ENCODE results near the gene TNXB.

TNXB gene

GRCh38 chr6:32118782-32119628 lies 9.9 kb upstream of the TNXB start:
- Histone ChIP-seq H3K9me3 (ENCODE audit: control insufficient read depth, insufficient read depth, low read length) (no peaks in the 10 kb centered on the region), H3K27me3 (ENCODE audit: control insufficient read depth, insufficient read depth, low read length) (no peaks in the 10 kb centered on the region), H3K36me3 (ENCODE audit: control insufficient read depth, insufficient read depth, low read length) (peaks cover 70% of the 10 kb centered on the region), H3K27ac (ENCODE audit: low read depth, low read length) (no peak overlapping the region), H3K4me3 (ENCODE audit: low read depth, low read length) (no peak overlapping the region), H3K4me1 (ENCODE audit: control insufficient read depth, insufficient read depth, low read length) (0 out of 2 replicates have a peak, but pooled peaks cover 3% of the 10 kb centered on the region), H3K9ac (ENCODE audit: low read depth, low read length) (no peak overlapping the region)

- 0 out of 2 replicates have a peak, but pooled peaks cover 3% of the 10 kb centered on the region for H3K4me1 ChIP-seq (ENCODE audit: control insufficient read depth, insufficient read depth, low read length)
- H3K36me3 ChIP-seq (ENCODE audit: control insufficient read depth, insufficient read depth, low read length) = peaks cover 64% of the 10 kb centered on the region
- H3K4me3 ChIP-seq (ENCODE audit: low read depth, low read length) = no peak overlapping the region
- H3K9ac ChIP-seq (ENCODE audit: low read depth, low read length) = no peak overlapping the region
- no peaks in the 10 kb centered on the region for H3K27me3 ChIP-seq (ENCODE audit: control insufficient read depth, insufficient read depth, low read length)
- H3K9me3 ChIP-seq (ENCODE audit: control insufficient read depth, insufficient read depth, low read length) = no peaks in the 10 kb centered on the region
- H3K27ac ChIP-seq (ENCODE audit: low read depth, low read length) = no peak overlapping the region
Observed at GRCh38 chr6:32117461-32117860, 8.3 kb upstream of the TNXB start.

GRCh38 chr6:32116674-32117073 lies 7.5 kb upstream of the TNXB start:
- Histone ChIP-seq H3K27me3 (ENCODE audit: control insufficient read depth, insufficient read depth, low read length) (no peaks in the 10 kb centered on the region), H3K4me1 (ENCODE audit: control insufficient read depth, insufficient read depth, low read length) (0 out of 2 replicates have a peak, but pooled peaks cover 3% of the 10 kb centered on the region), H3K27ac (ENCODE audit: low read depth, low read length) (no peak overlapping the region), H3K4me3 (ENCODE audit: low read depth, low read length) (no peak overlapping the region), H3K36me3 (ENCODE audit: control insufficient read depth, insufficient read depth, low read length) (peaks cover 58% of the 10 kb centered on the region), H3K9ac (ENCODE audit: low read depth, low read length) (no peak overlapping the region), H3K9me3 (ENCODE audit: control insufficient read depth, insufficient read depth, low read length) (no peaks in the 10 kb centered on the region)

- Histone ChIP-seq H3K36me3 (ENCODE audit: control insufficient read depth, insufficient read depth, low read length) (peaks cover 49% of the 10 kb centered on the region), H3K27me3 (ENCODE audit: control insufficient read depth, insufficient read depth, low read length) (no peaks in the 10 kb centered on the region), H3K9me3 (ENCODE audit: control insufficient read depth, insufficient read depth, low read length) (no peaks in the 10 kb centered on the region), H3K27ac (ENCODE audit: low read depth, low read length) (no peak overlapping the region), H3K4me1 (ENCODE audit: control insufficient read depth, insufficient read depth, low read length) (0 out of 2 replicates have a peak, but pooled peaks cover 3% of the 10 kb centered on the region), H3K9ac (ENCODE audit: low read depth, low read length) (no peak overlapping the region), H3K4me3 (ENCODE audit: low read depth, low read length) (no peak overlapping the region)
Observed at GRCh38 chr6:32115623-32116022, 6.5 kb upstream of the TNXB start.

GRCh38 chr6:32114796-32115195 lies 5.7 kb upstream of the TNXB start:
- H3K27ac ChIP-seq (ENCODE audit: low read depth, low read length) = no peak overlapping the region
- H3K9me3 ChIP-seq (ENCODE audit: control insufficient read depth, insufficient read depth, low read length) = no peaks in the 10 kb centered on the region
- H3K27me3 ChIP-seq (ENCODE audit: control insufficient read depth, insufficient read depth, low read length) = no peaks in the 10 kb centered on the region
- H3K36me3 ChIP-seq (ENCODE audit: control insufficient read depth, insufficient read depth, low read length) = peaks cover 45% of the 10 kb centered on the region
- no peak overlapping the region for H3K9ac ChIP-seq (ENCODE audit: low read depth, low read length)
- 0 out of 2 replicates have a peak, but pooled peaks cover 3% of the 10 kb centered on the region for H3K4me1 ChIP-seq (ENCODE audit: control insufficient read depth, insufficient read depth, low read length)
- no peak overlapping the region for H3K4me3 ChIP-seq (ENCODE audit: low read depth, low read length)

GRCh38 chr6:32113386-32114352 lies 4.5 kb upstream of the TNXB start:
- H3K9me3 ChIP-seq (ENCODE audit: control insufficient read depth, insufficient read depth, low read length) = no peaks in the 10 kb centered on the region
- H3K4me1 ChIP-seq (ENCODE audit: control insufficient read depth, insufficient read depth, low read length) = 0 out of 2 replicates have a peak, but pooled peaks cover 2% of the 10 kb centered on the region
- H3K27ac ChIP-seq (ENCODE audit: low read depth, low read length) = no peak overlapping the region
- peaks cover 38% of the 10 kb centered on the region for H3K36me3 ChIP-seq (ENCODE audit: control insufficient read depth, insufficient read depth, low read length)
- no peak overlapping the region for H3K9ac ChIP-seq (ENCODE audit: low read depth, low read length)
- peaks cover 5% of the 10 kb centered on the region for H3K27me3 ChIP-seq (ENCODE audit: control insufficient read depth, insufficient read depth, low read length)
- H3K4me3 ChIP-seq (ENCODE audit: low read depth, low read length) = no peak overlapping the region

- Histone ChIP-seq H3K9me3 (ENCODE audit: control insufficient read depth, insufficient read depth, low read length) (no peaks in the 10 kb centered on the region), H3K27me3 (ENCODE audit: control insufficient read depth, insufficient read depth, low read length) (peaks cover 13% of the 10 kb centered on the region), H3K36me3 (ENCODE audit: control insufficient read depth, insufficient read depth, low read length) (peaks cover 28% of the 10 kb centered on the region), H3K4me3 (ENCODE audit: low read depth, low read length) (no peak overlapping the region), H3K4me1 (ENCODE audit: control insufficient read depth, insufficient read depth, low read length) (peaks cover 5% of the 10 kb centered on the region; the same call in 1 of the 2 replicates), H3K9ac (ENCODE audit: low read depth, low read length) (no peak overlapping the region), H3K27ac (ENCODE audit: low read depth, low read length) (no peak overlapping the region)
Observed at GRCh38 chr6:32112431-32112980, 3.4 kb upstream of the TNXB start.

- Histone ChIP-seq H3K9me3 (ENCODE audit: control insufficient read depth, insufficient read depth, low read length) (no peaks in the 10 kb centered on the region), H3K36me3 (ENCODE audit: control insufficient read depth, insufficient read depth, low read length) (peaks cover 18% of the 10 kb centered on the region), H3K4me1 (ENCODE audit: control insufficient read depth, insufficient read depth, low read length) (peaks cover 5% of the 10 kb centered on the region; the same call in 1 of the 2 replicates), H3K27me3 (ENCODE audit: control insufficient read depth, insufficient read depth, low read length) (peaks cover 15% of the 10 kb centered on the region), H3K9ac (ENCODE audit: low read depth, low read length) (no peak overlapping the region), H3K27ac (ENCODE audit: low read depth, low read length) (no peak overlapping the region), H3K4me3 (ENCODE audit: low read depth, low read length) (no peak overlapping the region)
Observed at GRCh38 chr6:32111424-32112066, 2.4 kb upstream of the TNXB start.

GRCh38 chr6:32110632-32111031 lies 1.5 kb upstream of the TNXB start:
- Histone ChIP-seq H3K4me3 (ENCODE audit: low read depth, low read length) (no peak overlapping the region), H3K9ac (ENCODE audit: low read depth, low read length) (no peak overlapping the region), H3K4me1 (ENCODE audit: control insufficient read depth, insufficient read depth, low read length) (peaks cover 5% of the 10 kb centered on the region; the same call in 1 of the 2 replicates), H3K36me3 (ENCODE audit: control insufficient read depth, insufficient read depth, low read length) (peaks cover 9% of the 10 kb centered on the region), H3K27ac (ENCODE audit: low read depth, low read length) (no peak overlapping the region), H3K27me3 (ENCODE audit: control insufficient read depth, insufficient read depth, low read length) (peaks cover 15% of the 10 kb centered on the region), H3K9me3 (ENCODE audit: control insufficient read depth, insufficient read depth, low read length) (no peaks in the 10 kb centered on the region)

- H3K4me1 ChIP-seq (ENCODE audit: control insufficient read depth, insufficient read depth, low read length) = peaks cover 5% of the 10 kb centered on the region; the same call in 1 of the 2 replicates
- no peaks in the 10 kb centered on the region for H3K9me3 ChIP-seq (ENCODE audit: control insufficient read depth, insufficient read depth, low read length)
- H3K27me3 ChIP-seq (ENCODE audit: control insufficient read depth, insufficient read depth, low read length) = peaks cover 15% of the 10 kb centered on the region
- peaks cover 2% of the 10 kb centered on the region; the same call in 1 of the 2 replicates for H3K36me3 ChIP-seq (ENCODE audit: control insufficient read depth, insufficient read depth, low read length)
- H3K27ac ChIP-seq (ENCODE audit: low read depth, low read length) = no peak overlapping the region
- no peak overlapping the region for H3K4me3 ChIP-seq (ENCODE audit: low read depth, low read length)
- H3K9ac ChIP-seq (ENCODE audit: low read depth, low read length) = no peak overlapping the region
Observed at GRCh38 chr6:32109765-32110160, 625 bp upstream of the TNXB start.

Measured in HUES48 (cell line).